Spleen (tissue), 11 donors: ENCODE measurements around the gene HSD17B14. TPM values are rescaled to one million over a fixed set of nuclear protein-coding genes. Genes with fewer than 3 reads are reported as not detected.

Source experiments
- DNase-seq: peaks from one replicate; pipeline ENCODE4 v3.0.0-alpha.2; 2020
- H3K27ac ChIP-seq, 8 donors: fragments of 200-600 bp; sonication (generic) in 7 of 8; 1 replicate in 4 of 8; 2 replicates in 4 of 8; pipeline versions ENCODE4 v1.5.0 to v1.8.0; 2016 to 2021; ENCODE audit warnings: inconsistent platforms in 4 of 8, mild to moderate bottlenecking in 4 of 8, moderate library complexity in 1 of 8
- H3K27me3 ChIP-seq, 7 donors: fragments of 200-600 bp; sonication (generic) in 6 of 7; replicated peaks in 1 of 7; 1 replicate in 4 of 7; 2 replicates in 3 of 7; pipeline versions ENCODE4 v1.5.0 to v1.8.0; 2016 to 2021; ENCODE audit warnings: inconsistent platforms in 3 of 7, mild to moderate bottlenecking in 1 of 7
- H3K36me3 ChIP-seq, 6 donors: fragments of 200-600 bp; sonication (generic) in 5 of 6; 1 replicate in 4 of 6; 2 replicates in 2 of 6; pipeline versions ENCODE4 v1.5.0 to v1.8.0; 2016 to 2021; ENCODE audit warnings: inconsistent platforms in 2 of 6
- H3K4me1 ChIP-seq, 6 donors: fragments of 200-600 bp; sonication (generic) in 5 of 6; 1 replicate in 3 of 6; 2 replicates in 3 of 6; pipeline versions ENCODE4 v1.5.0 to v1.8.0; 2016 to 2021; ENCODE audit warnings: inconsistent platforms in 3 of 6
- H3K4me3 ChIP-seq, 8 donors: fragments of 200-600 bp; sonication (generic) in 7 of 8; 1 replicate in 4 of 8; 2 replicates in 4 of 8; pipeline versions ENCODE4 v1.5.0 to v1.8.0; 2016 to 2021; ENCODE audit warnings: inconsistent platforms in 4 of 8, mild to moderate bottlenecking in 4 of 8, moderate library complexity in 2 of 8
- H3K9me3 ChIP-seq, 8 donors: fragments of 200-600 bp; sonication (generic) in 7 of 8; 1 replicate in 4 of 8; 2 replicates in 4 of 8; pipeline versions ENCODE4 v1.5.0 to v1.8.0; 2016 to 2021; ENCODE audit warnings: inconsistent platforms in 4 of 8
- POLR2A ChIP-seq, 3 donors: fragments of 450-650 bp; IDR thresholded peaks; one replicate each; pipeline ENCODE4 v1.5.1; 2017; ENCODE audit warnings: antibody characterized with exemption in 3 of 3, mild to moderate bottlenecking in 1 of 3
- POLR2AphosphoS5 ChIP-seq, 3 donors: sonication (generic); formaldehyde crosslinking; IDR thresholded peaks; one replicate each; pipeline ENCODE4 v1.5.1; 2017; ENCODE audit warnings: antibody characterized with exemption in 3 of 3
- WGBS, 5 donors: extraction: QIAGEN DNeasy Blood & Tissue Kit in 3 of 5; methylation state at CpG; one replicate each; pipeline versions ENCODE4 v1.1.5 to v1.1.7; 2013 to 2018; 5-methylcytosine and 5-hydroxymethylcytosine counted together
- intact Hi-C: fragments of 100-400 bp; cut with DNase I; formaldehyde crosslinking; loops from one replicate; pipeline ENCODE4 v1.15.0; 2023; ENCODE audit warnings: low total_unique reads
- polyA plus RNA-seq, 3 donors: library from polyadenylated mRNA; stranded (reverse); fragments of 200-250 nt; gene quantifications; one replicate each; pipeline ENCODE4 v1.2.1, GENCODE V29; 2013
- total RNA-seq, 7 donors: library from RNA; depleted of rRNA in 3 of 7; stranded (reverse); fragments of >200 nt in 3 of 7; fragmentation: NEBNext Ultra II Directional in 4 of 7; extraction: Animal tissue kit (Norgen Biotek cat#: 25700) in 4 of 7; gene quantifications; one replicate each; pipeline versions ENCODE4 v1.1.0 to v1.2.1, GENCODE V29; 2016 to 2021
- TF ChIP-seq, protein P1 (sequence below), 11 experiments: fragments of 200-600 bp in 7 of 11; fragments of 450-650 bp in 4 of 11; sonication (generic) in 4 of 11; IDR thresholded peaks in 8 of 11; conservative IDR thresholded peaks in 3 of 11; 1 replicate in 7 of 11; 2 replicates in 4 of 11; pipeline versions ENCODE4 v1.4.0 to v1.8.0; 2016 to 2021; ENCODE audit warnings: antibody characterized with exemption in 11 of 11, inconsistent platforms in 4 of 11, mild to moderate bottlenecking in 1 of 11
- donor health status: healthy with polysubstance abuse.
- donor health status: DM: no; HTN: no; CAD: no; lungs with moderate emphysema.
- donor health status: DM: no; HTN: no; CAD: no.
- donor health status: Bipolar disorder and iron deficiency.
- donor health status: healthy.
- donor health status: DM: no; HTN: no; CAD: no.
- donor health status: DM: yes; HTN: yes; CAD: no.

The HSD17B14 gene
- total and polyA plus RNA-seq, 10 donors: 2.4 to 16.5 (median 10.6) TPM

DNA sequence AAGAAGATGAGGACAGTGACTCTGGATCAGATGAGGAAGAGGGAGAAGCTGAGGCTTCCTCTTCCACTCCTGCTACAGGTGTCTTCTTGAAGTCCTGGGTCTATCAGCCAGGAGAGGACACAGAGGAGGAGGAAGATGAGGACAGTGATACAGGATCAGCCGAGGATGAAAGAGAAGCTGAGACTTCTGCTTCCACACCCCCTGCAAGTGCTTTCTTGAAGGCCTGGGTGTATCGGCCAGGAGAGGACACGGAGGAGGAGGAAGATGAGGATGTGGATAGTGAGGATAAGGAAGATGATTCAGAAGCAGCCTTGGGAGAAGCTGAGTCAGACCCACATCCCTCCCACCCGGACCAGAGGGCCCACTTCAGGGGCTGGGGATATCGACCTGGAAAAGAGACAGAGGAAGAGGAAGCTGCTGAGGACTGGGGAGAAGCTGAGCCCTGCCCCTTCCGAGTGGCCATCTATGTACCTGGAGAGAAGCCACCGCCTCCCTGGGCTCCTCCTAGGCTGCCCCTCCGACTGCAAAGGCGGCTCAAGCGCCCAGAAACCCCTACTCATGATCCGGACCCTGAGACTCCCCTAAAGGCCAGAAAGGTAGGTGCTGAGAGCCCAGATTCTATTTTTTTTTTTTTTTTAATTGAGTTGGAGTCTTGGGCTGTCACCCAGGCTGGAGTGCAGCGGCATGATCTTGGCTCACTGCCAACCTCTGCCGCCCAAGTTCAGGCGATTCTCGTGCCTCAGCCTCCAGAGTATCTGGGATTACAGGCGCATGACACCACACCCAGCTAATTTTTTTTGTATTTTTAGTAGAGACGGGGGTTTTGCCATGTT lies 38.2 kb upstream of the HSD17B14 start:
- 24 to 43% (median 33%) methylated on average over 17 of the region's 17 CpGs for WGBS, 5 donors
- Histone ChIP-seq H3K9me3 (no peaks in the 10 kb centered on the region), H3K27me3 (no peaks in the 10 kb centered on the region), H3K4me1 (peaks cover 41 to 75% (median 59%) of the 10 kb centered on the region in 6 donors), H3K36me3 (peaks cover 0 to 65% (median 24%) of the 10 kb centered on the region in 6 donors), H3K4me3 (peak overlapping the region; percentile 60 to 90 (median 82)), H3K27ac (peak overlapping the region; percentile 96 to 100 (median 100))
- peak in 1 of 3 donors; percentile 20 for TF ChIP-seq POLR2AphosphoS5 (IDR thresholded peaks at IDR 0.05)
- TF ChIP-seq, protein P1, sequence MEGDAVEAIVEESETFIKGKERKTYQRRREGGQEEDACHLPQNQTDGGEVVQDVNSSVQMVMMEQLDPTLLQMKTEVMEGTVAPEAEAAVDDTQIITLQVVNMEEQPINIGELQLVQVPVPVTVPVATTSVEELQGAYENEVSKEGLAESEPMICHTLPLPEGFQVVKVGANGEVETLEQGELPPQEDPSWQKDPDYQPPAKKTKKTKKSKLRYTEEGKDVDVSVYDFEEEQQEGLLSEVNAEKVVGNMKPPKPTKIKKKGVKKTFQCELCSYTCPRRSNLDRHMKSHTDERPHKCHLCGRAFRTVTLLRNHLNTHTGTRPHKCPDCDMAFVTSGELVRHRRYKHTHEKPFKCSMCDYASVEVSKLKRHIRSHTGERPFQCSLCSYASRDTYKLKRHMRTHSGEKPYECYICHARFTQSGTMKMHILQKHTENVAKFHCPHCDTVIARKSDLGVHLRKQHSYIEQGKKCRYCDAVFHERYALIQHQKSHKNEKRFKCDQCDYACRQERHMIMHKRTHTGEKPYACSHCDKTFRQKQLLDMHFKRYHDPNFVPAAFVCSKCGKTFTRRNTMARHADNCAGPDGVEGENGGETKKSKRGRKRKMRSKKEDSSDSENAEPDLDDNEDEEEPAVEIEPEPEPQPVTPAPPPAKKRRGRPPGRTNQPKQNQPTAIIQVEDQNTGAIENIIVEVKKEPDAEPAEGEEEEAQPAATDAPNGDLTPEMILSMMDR (IDR thresholded peaks at IDR 0.05 in 8 of 11, conservative IDR thresholded peaks at IDR 0.05 in 3 of 11): no peak
- DNase-seq: no peak
- intact Hi-C loops: loop anchor here (10.0 kb wide), 1 partner anchor 90 kb away; the partner anchor contains the start of gene FTL

DNA sequence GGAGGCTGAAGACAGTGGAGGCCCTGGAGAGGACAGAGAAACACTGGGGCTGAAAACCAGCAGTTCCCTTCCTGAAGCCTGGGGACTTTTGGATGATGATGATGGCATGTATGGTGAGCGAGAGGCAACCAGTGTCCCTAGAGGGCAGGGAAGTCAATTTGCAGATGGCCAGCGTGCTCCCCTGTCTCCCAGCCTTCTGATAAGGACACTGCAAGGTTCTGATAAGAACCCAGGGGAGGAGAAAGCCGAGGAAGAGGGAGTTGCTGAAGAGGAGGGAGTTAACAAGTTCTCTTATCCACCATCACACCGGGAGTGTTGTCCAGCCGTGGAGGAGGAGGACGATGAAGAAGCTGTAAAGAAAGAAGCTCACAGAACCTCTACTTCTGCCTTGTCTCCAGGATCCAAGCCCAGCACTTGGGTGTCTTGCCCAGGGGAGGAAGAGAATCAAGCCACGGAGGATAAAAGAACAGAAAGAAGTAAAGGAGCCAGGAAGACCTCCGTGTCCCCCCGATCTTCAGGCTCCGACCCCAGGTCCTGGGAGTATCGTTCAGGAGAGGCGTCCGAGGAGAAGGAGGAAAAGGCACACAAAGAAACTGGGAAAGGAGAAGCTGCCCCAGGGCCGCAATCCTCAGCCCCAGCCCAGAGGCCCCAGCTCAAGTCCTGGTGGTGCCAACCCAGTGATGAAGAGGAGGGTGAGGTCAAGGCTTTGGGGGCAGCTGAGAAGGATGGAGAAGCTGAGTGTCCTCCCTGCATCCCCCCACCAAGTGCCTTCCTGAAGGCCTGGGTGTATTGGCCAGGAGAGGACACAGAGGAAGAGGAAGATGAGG lies 37.4 kb upstream of the HSD17B14 start:
- Histone ChIP-seq H3K27ac (peak overlapping the region; percentile 96 to 100 (median 100)), H3K9me3 (no peaks in the 10 kb centered on the region), H3K4me1 (peaks cover 39 to 72% (median 56%) of the 10 kb centered on the region in 6 donors), H3K27me3 (no peaks in the 10 kb centered on the region), H3K36me3 (peaks cover 0 to 56% (median 24%) of the 10 kb centered on the region in 6 donors), H3K4me3 (peak overlapping the region; percentile 60 to 90 (median 82))
- intact Hi-C loops: loop anchor here (10.0 kb wide), 1 partner anchor 91 kb away; the partner anchor contains the start of gene FTL
- 47 to 73% (median 59%) methylated on average over 14 of the region's 14 CpGs for WGBS, 5 donors
- peak in 1 of 3 donors; percentile 20 for TF ChIP-seq POLR2AphosphoS5 (IDR thresholded peaks at IDR 0.05)
- TF ChIP-seq POLR2A (IDR thresholded peaks at IDR 0.05): no peak
- no peak for DNase-seq

DNA sequence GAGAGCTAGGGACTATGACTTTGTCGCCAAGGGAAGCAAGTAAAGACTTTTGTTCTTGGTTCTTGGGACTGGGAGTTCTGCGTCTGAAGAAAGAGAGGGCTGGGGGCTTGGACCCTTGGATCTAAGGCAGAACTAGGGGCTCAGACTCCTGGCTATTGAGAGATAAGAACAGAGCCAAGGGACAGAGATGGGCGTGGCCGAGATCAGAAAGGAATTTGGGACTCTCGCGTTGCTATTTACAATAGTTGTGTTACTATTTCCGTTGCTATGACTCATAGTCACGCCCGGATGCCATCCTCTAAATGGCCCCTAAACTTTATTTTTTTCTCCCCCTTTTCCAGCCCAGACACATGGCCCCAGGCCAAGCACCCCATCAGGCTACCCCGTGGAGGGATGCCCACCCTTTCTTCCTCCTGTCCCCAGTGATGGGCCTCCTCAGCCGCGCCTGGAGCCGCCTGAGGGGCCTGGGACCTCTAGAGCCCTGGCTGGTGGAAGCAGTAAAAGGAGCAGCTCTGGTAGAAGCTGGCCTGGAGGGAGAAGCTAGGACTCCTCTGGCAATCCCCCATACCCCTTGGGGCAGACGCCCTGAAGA lies 36.7 kb upstream of the HSD17B14 start:
- H3K27me3 ChIP-seq: no peaks in the 10 kb centered on the region
- no peaks in the 10 kb centered on the region for H3K9me3 ChIP-seq
- 3 to 5% (median 4%) methylated on average over 14 of the region's 14 CpGs for WGBS, 5 donors
- H3K4me1 ChIP-seq: peaks cover 38 to 70% (median 53%) of the 10 kb centered on the region in 6 donors
- TF ChIP-seq, protein P1 (IDR thresholded peaks at IDR 0.05 in 8 of 11, conservative IDR thresholded peaks at IDR 0.05 in 3 of 11): peak in 1 of 11 experiments; percentile 31
- no peak for TF ChIP-seq POLR2A (IDR thresholded peaks at IDR 0.05)
- peak; percentile 8 to 45 (median 24) for TF ChIP-seq POLR2AphosphoS5 (IDR thresholded peaks at IDR 0.05)
- H3K36me3 ChIP-seq: peaks cover 0 to 49% (median 24%) of the 10 kb centered on the region in 6 donors
- peak overlapping the region; percentile 96 to 100 (median 100) for H3K27ac ChIP-seq
- DNase-seq: peak; percentile 89
- intact Hi-C loops: loop anchor here (10.0 kb wide), 1 partner anchor 92 kb away; the partner anchor contains the start of gene FTL
- H3K4me3 ChIP-seq: peak overlapping the region; percentile 60 to 90 (median 82)
